GM18499 (cell line): ENCODE results near the gene CUX1.
"Not testable (repeated sequence)": the region's sequence is repeated elsewhere in the genome, so short reads cannot be mapped to it uniquely, and the experiment has no call there.

Experiments
- ATAC-seq: cut with Tn5 transposase; IDR thresholded peaks from one replicate; pipeline ENCODE4 v1.9.1; 2021; ENCODE audit warnings: moderate number of reproducible peaks; ENCODE audit not compliant: insufficient read depth, unreplicated experiment

The CUX1 gene

GRCh38 chr7:101911800-101912715 lies 94.6 kb downstream of the CUX1 start:
- no peak for ATAC-seq

DNA sequence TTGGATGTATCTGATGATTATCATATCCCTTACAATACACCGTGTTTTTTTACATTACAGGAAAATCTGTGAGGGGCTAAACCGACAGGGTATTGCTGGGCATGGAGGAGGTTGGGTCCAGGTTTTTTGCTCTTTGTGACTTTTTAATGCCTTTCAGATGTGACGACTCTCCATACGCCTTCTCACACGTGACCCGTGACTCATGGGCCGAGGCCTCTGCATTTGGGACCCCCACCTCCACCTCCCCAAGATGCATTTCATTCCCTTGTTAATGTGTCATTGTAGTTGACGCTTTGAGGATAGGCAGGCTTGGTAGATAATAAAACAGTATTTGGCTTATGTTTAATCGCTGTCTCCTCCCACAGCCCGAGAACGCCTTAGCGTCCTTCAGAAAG lies 95.3 kb downstream of the CUX1 start:
- ATAC-seq, result no peak

DNA sequence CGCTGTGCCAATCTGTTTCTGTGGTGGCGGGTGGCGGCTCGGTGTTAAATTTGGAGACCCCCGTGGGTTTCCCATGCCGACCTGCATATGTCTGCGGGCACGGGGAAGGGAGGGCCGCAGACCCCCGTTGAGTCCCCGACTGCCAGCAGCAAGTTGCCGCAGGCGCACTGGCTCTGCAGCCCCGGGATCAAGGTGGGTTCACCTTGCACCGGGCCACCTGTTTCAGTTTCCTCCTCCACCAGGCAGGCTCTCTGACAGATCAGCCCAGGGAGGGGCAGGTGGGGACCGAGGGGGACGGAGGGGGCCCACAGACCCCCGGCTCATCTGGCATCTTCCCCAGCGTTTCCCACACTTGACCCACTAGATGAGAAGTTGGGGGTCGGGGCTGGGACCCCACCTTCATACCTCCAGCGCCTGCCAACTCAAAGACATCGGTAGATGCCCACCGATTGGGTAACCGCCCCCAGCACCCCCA lies 95.9 kb downstream of the CUX1 start:
- ATAC-seq, result no peak

DNA sequence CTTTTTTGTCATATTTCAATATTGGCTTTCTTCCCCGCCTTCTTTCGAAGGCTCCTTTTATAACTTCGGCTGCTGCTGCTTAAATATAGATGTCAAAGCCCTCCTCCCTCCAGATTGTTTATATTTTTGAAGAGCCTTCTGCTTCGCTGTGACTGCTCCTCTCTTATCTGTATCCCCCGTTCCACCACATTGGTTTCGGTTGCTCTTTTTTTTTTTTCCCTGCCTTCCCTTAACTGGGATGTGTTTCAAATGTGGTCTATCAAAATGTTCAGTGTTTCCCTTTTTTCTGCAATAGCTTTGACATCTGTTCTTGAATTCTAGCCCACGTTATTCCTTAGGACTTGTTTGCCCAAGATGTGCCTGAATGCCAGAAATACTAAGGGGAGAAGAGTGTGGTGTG lies 96.4 kb downstream of the CUX1 start:
- no peak for ATAC-seq

DNA sequence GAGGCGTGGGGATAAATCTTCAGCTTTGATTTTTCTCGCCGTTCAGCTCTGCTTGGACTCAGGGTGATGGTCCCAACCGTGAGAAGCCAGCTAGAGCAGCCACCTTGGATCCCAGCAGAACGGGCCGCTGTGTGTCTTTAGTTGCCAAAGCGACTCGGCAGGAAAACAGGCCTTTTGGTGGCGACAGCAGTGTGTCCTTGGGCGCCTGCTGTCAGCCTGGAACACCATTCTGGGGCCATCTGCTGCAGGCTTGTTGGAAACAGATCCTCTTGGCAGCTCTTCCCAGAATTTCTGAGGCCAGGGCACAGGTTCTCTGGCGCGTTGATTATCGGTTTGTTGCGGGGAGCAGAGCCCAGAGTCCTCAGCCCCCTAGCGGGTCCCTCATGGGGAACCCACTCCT lies 97.6 kb downstream of the CUX1 start:
- ATAC-seq, result no peak

- ATAC-seq, result no peak
Measured at GRCh38 chr7:101916041-101916800, 98.8 kb downstream of the CUX1 start.

DNA sequence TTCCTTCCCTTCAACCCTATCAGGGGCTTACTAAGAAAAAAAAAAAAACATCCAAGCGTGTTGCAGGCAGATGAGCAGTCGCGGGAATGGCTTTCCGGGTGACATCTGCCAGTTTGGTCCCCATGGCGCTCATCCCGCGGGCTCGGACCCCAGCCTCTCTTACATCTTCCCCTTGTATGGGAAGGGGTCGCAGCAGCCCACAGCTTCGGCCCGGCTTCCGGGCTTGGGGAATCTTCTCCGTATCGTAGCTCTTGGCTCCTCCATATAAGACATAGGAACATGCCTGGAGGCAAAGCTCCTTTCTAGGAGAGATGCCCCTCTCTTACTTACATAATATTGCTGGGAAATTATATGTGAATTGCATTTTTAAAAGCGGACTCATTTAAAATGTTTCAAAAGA lies 99.5 kb downstream of the CUX1 start:
- ATAC-seq, result no peak

- no peak for ATAC-seq
Measured at GRCh38 chr7:101917566-101917965, 100.1 kb downstream of the CUX1 start.

- no peak for ATAC-seq
Measured at GRCh38 chr7:101918426-101918825, 101.0 kb downstream of the CUX1 start.

DNA sequence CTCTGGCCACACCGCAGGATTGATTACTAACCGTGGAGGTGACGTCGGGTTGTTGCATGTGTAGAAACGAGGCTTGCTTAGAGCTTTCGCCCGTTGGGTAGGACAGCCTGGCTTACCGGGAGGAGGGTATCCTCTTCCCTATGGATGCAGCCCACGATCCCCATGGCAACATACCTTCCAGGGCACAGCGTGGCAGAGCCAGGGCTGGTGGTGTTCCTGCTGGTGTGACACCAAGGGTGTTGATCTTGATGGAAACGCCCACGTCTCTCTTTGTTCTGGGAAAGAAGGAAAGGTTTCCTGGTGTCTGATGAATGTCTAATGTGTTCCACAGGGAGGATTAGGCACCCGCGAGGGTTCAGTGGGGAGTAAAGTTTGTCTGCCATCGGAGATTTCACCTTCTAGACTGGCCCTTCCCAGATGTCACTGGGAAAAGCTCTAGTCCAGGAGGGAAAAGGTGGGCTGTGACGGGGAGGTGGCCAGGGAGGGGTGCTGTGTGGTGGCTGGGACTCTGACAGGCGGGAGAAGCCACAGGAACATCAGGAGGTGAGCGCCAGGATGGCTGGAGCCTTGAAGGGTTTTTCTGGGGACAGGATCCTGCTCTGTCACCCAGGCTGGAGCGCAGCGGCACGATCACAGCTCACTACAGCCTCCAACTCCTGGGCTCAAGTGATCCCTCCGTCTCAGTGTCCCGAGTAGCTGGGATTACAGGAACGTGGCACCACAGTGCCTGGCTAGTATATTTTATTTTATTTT lies 102.1 kb downstream of the CUX1 start:
- ATAC-seq, result no peak

GRCh38 chr7:101921061-101921460 lies 103.6 kb downstream of the CUX1 start:
- no peak for ATAC-seq

DNA sequence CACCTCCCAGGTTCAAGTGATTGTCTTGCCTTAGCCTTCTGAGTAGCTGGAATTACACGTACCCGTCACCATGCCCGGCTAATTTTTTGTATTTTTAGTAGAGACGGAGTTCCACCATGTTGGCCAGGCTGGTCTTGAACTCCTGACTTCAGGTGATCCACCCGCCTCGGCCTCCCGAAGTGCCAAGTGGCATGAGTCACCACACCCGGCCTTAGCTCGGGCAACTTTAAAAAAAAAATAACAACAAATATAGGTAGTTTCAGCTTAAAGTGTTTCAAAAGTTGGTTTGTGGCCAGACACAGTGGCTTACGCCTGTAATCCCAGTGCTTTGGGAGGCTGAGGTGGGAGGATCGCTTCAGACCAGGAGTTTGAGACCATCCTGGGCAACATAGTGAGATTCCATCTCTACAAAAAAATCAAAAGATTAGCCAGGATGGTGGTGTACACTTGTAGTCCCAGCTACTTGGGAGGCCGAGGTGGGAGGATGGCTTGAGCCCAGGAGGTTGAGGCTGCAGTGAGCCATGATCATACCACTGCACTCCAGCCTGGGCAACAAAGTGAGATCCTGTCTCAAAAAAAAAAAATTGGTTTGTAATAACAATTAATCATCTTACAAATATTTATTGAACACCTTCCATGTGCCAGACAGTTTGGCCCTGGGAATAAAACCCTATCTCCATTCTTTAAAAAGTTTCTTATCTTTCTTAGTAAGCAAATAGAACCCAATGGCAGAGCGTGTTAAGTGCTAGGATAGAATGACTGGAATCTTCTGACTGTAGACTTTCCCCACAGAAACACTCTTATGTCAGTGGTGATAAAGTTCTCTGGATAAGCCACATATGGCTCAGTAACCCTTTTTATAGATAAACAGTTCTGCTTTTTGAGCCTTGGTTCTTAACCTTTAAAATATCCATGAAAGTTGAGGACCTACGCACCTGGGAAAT lies 104.4 kb downstream of the CUX1 start:
- not testable (repeated sequence) for ATAC-seq

- ATAC-seq, result no peak
Measured at GRCh38 chr7:101922631-101923601, 105.5 kb downstream of the CUX1 start.

- ATAC-seq, result no peak
Measured at GRCh38 chr7:101923602-101923985, 106.2 kb downstream of the CUX1 start.

- no peak for ATAC-seq
Measured at GRCh38 chr7:101924171-101924570, 106.7 kb downstream of the CUX1 start.

DNA sequence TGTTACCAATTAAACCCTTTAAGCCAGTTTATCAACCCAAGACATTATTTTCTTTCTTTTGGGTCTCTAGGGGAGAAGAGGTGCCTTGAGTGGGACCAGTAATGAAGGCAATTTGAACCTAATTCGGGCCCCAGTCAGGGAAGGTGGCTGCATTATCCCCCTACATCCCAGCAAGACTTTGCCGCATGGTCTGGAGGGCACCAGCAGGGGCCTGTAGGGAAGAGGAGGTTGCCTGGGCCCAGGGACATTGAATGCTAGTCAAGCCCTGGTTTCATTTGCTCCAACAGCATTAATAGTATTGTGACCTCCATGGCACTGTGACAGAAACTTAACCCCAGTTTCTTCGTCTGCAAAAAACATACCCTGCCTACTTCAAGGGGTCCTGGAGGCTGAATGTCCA lies 108.8 kb downstream of the CUX1 start:
- no peak for ATAC-seq

DNA sequence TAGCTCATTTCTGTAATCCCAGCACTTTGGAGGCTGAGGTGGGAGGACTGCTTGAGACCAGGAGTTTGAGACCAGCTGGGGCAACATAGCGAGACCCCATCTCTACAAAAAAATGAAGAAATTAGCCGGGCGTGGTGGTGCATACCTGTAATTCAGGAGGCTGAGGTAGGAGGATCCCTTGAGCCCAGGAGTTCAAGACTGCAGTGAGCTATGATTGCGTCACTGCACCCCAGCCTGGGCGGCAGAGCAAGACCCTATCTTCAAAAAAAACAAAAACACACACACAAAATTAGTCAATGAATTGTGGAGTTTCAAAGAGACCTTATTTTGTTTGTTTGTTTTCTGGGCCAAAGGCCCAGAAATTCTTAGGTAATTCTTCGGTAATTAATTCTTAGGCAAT lies 110.0 kb downstream of the CUX1 start:
- no peak for ATAC-seq

GRCh38 chr7:101927802-101928201 lies 110.4 kb downstream of the CUX1 start:
- ATAC-seq, result no peak

DNA sequence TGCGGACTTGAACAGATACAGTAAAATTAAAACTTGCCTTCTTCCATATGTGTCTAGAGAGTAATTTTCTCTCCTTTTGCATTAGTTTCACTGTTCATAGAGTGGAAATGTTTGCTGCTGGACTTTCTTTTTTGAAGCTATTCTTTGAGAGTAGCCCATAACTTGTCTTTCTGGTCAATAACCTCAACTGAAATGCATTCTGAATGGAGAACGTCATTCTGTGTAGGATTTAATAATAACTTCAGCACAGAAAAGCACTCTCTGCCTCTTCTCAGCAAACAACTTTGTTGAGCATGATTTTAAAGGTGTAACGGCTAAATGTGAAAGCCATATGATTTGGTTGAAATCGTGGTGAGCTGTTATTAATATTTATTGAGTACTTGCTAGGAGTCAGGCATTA lies 111.8 kb downstream of the CUX1 start:
- no peak for ATAC-seq
